Parathyroid adenoma (tissue), 2 donors: ENCODE results near the gene MTUS2.

Experiments
- H2AFZ ChIP-seq: fragments of 300-600 bp; sonication (generic); one replicate; pipeline ENCODE4 v1.7.0; 2017; ENCODE audit warnings: antibody characterized with exemption, mild to moderate bottlenecking
- H3K27ac ChIP-seq: fragments of 300-600 bp; sonication (generic); one replicate; pipeline ENCODE4 v1.7.0; 2017
- H3K27me3 ChIP-seq: fragments of 300-600 bp; sonication (generic); one replicate; pipeline ENCODE4 v1.7.0; 2017; ENCODE audit warnings: low read length; ENCODE audit not compliant: control insufficient read depth, insufficient read depth
- H3K36me3 ChIP-seq: fragments of 300-600 bp; sonication (generic); one replicate; pipeline ENCODE4 v1.7.0; 2017; ENCODE audit warnings: low read length; ENCODE audit not compliant: control insufficient read depth, insufficient read depth
- H3K4me1 ChIP-seq: fragments of 300-600 bp; sonication (generic); one replicate; pipeline ENCODE4 v1.7.0; 2017; ENCODE audit warnings: control low read depth
- H3K4me2 ChIP-seq: fragments of 300-600 bp; sonication (generic); one replicate; pipeline ENCODE4 v1.7.0; 2017; ENCODE audit warnings: low read length
- H3K4me3 ChIP-seq: fragments of 300-600 bp; sonication (generic); one replicate; pipeline ENCODE4 v1.7.0; 2017; ENCODE audit warnings: low read depth, low read length
- H3K79me2 ChIP-seq: fragments of 300-600 bp; sonication (generic); one replicate; pipeline ENCODE4 v1.7.0; 2017; ENCODE audit warnings: control low read depth
- H3K9ac ChIP-seq: fragments of 300-600 bp; sonication (generic); one replicate; pipeline ENCODE4 v1.7.0; 2017; ENCODE audit warnings: mild to moderate bottlenecking
- H3K9me3 ChIP-seq: fragments of 300-600 bp; sonication (generic); one replicate; pipeline ENCODE4 v1.7.0; 2017; ENCODE audit warnings: low read length; ENCODE audit not compliant: control insufficient read depth
- CTCF ChIP-seq: fragments of 300-600 bp; sonication (generic); IDR thresholded peaks from one replicate; pipeline ENCODE4 v1.7.0; 2017; ENCODE audit warnings: antibody characterized with exemption, mild to moderate bottlenecking
- donor health status: primary hyperparathyroidism.

The MTUS2 gene

DNA sequence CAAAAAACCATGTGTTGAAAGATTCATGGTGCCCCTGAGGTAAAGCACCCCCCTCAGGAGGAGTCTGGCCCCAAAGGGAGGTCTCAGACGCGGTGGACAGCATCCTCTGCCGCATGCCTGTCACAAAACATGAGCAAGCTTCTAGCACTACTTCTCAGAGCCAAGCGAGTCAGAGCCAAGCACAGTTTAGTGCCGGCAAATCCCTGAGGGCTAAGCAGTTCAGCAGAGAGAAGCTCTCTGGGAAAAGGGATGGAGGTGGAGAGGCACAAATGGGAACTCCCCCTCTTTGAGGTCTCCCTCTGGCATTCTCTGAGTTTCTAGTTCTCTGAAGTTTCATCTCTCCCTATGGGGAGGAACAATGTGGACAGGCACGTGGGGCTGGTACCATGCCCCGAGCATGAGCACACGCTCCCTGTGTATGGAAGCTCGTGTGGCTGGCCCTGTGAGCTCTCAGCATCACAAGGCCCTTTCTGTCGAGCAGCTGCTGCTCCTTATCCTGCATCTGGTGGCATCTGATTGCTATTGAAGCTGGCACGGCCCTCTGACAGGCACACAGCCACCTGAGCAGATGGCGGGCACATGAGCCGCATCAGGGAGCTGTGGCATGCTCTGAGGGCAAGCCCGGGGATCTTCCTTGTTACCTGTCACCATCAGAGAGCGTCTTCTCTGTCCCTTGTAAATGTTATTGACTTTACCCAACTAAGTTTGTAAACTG, 450.3 kb downstream of the MTUS2 start:
- no peak for TF ChIP-seq CTCF
- H3K36me3 ChIP-seq: no peaks in the 10 kb centered on the region
- no peaks in the 10 kb centered on the region for H3K27me3 ChIP-seq
- H3K9ac ChIP-seq: no peak overlapping the region
- H3K79me2 ChIP-seq: no peaks in the 10 kb centered on the region
- H2AFZ ChIP-seq: no peak overlapping the region
- no peak overlapping the region for H3K4me3 ChIP-seq
- no peaks in the 10 kb centered on the region for H3K9me3 ChIP-seq
- H3K4me2 ChIP-seq: no peak overlapping the region
- no peaks in the 10 kb centered on the region for H3K4me1 ChIP-seq
- H3K27ac ChIP-seq: no peak overlapping the region

DNA sequence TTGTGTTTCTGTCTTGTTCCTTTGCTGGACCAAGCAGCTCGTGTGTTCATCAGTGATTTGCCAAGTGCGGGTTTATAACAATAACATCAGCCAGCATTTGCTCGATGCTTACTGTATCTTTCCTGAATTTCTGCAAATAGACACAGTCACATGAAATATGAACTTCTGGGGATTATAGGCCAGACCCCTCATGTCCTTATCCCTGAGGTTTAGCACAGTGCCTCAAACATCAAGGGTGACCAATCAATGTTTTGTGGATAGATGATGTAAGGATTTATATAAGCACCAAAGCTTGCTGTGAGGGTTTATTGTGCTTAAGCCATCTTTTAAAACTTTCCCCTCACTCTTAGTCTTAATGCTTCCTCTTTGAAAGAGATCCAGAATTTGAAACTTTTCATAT, 451.5 kb downstream of the MTUS2 start:
- H3K27me3 ChIP-seq: no peaks in the 10 kb centered on the region
- H3K4me3 ChIP-seq: no peak overlapping the region
- no peak overlapping the region for H3K9ac ChIP-seq
- H3K4me1 ChIP-seq: no peaks in the 10 kb centered on the region
- H2AFZ ChIP-seq: no peak overlapping the region
- H3K9me3 ChIP-seq: no peaks in the 10 kb centered on the region
- H3K79me2 ChIP-seq: no peaks in the 10 kb centered on the region
- no peak overlapping the region for H3K4me2 ChIP-seq
- H3K27ac ChIP-seq: no peak overlapping the region
- no peaks in the 10 kb centered on the region for H3K36me3 ChIP-seq
- TF ChIP-seq CTCF: no peak

DNA sequence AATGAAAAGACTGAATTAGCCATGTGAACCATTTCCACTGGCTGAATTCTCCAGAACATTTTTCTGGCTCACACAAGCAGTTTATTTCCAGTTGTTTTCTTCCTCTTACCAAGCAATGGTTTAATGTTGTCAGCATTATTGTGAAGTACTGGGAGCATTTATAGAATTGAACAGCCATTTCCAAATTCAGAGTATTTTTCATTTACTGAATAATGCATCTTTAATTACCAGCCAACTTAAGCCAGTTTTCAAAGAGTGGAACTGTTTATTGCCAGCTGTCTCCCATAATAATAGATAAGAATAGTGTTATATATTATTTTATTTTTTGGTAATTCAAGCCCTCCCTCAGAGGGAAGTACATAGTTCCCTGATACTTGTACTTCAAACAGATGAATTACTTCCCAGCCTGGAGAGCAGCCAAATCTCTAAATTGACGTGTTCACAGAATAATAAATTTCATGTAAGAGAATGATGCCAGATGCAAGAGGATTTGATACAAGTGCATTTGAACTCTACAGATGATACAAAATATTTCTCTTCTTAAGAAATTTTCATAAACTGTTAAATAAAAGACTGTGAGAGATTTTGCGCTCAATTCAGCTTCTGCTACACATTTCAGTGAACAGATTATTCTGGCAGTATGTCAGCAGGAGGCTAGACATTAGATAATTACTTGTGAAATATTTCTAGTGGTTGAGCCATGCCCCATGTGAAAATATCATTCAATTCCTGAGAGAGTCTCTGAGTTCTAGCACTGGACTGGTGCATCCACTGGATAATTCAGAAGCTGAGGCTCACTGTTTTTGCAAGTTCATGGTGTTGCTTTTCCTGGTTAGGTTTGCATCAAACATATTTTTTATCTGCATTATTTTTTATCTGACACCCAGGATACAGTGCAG, 459.5 kb downstream of the MTUS2 start:
- no peaks in the 10 kb centered on the region for H3K27me3 ChIP-seq
- no peak overlapping the region for H3K4me3 ChIP-seq
- H3K9me3 ChIP-seq: no peaks in the 10 kb centered on the region
- H3K79me2 ChIP-seq: no peaks in the 10 kb centered on the region
- no peak overlapping the region for H3K27ac ChIP-seq
- TF ChIP-seq CTCF: no peak
- no peaks in the 10 kb centered on the region for H3K4me1 ChIP-seq
- no peak overlapping the region for H3K4me2 ChIP-seq
- H3K36me3 ChIP-seq: no peaks in the 10 kb centered on the region
- H3K9ac ChIP-seq: no peak overlapping the region
- H2AFZ ChIP-seq: no peak overlapping the region

- Histone ChIP-seq H3K4me1 (no peaks in the 10 kb centered on the region), H3K9ac (no peak overlapping the region), H2AFZ (no peak overlapping the region), H3K4me3 (no peak overlapping the region), H3K79me2 (no peaks in the 10 kb centered on the region), H3K4me2 (no peak overlapping the region), H3K27me3 (no peaks in the 10 kb centered on the region), H3K9me3 (no peaks in the 10 kb centered on the region), H3K27ac (no peak overlapping the region), H3K36me3 (no peaks in the 10 kb centered on the region)
- TF ChIP-seq CTCF: no peak
These were observed 461.9 kb downstream of the MTUS2 start for GRCh38 chr13:29281932-29282495.
